K562 (cell line): ENCODE results near the gene EEFSEC. TPM values are rescaled to one million over a fixed set of nuclear protein-coding genes. Genes with fewer than 3 reads are reported as not detected.

Experiments used
- CREBBP ChIP-seq: IDR thresholded peaks from one replicate; pipeline ENCODE4 v1.6.1; 2012; ENCODE audit warnings: low read depth, mild to moderate bottlenecking, control low read depth, inconsistent platforms, low read length
- CTBP1 ChIP-seq: fragments of 450-650 bp; IDR thresholded peaks from 2 replicates; pipeline ENCODE4 v1.6.1; 2016; ENCODE audit warnings: borderline replicate concordance
- CTCF ChIP-seq, 3 experiments: IDR thresholded peaks in 2 of 3; conservative IDR thresholded peaks in 1 of 3; 2 replicates each; pipeline ENCODE4 v1.5.1; 2011 to 2012; ENCODE audit warnings: low read length in 3 of 3, mild to moderate bottlenecking in 3 of 3, control low read depth in 2 of 3, improper control_type of control experiment in 1 of 3, inconsistent platforms in 1 of 3, low read depth in 1 of 3, mixed read lengths in 1 of 3, moderate library complexity in 1 of 3; ENCODE audit not compliant: insufficient read depth in 2 of 3
- DDX20 ChIP-seq: fragments of 450-650 bp; IDR thresholded peaks from 2 replicates; pipeline ENCODE4 v1.6.1; 2016; ENCODE audit warnings: missing genetic modification characterization, low read depth, mild to moderate bottlenecking, missing compliant biosample characterization, moderate library complexity
- DEAF1 ChIP-seq: fragments of 450-650 bp; formaldehyde crosslinking; IDR thresholded peaks from 2 replicates; pipeline ENCODE4 v1.4.0; 2020; ENCODE audit warnings: mild to moderate bottlenecking, moderate library complexity
- E2F1 ChIP-seq: sonication (generic); formaldehyde crosslinking; IDR thresholded peaks from 2 replicates; pipeline ENCODE4 v1.8.1; 2023; ENCODE audit warnings: mild to moderate bottlenecking, missing genetic modification reagents, moderate library complexity
- GTF3C2 ChIP-seq: IDR thresholded peaks from 3 replicates; pipeline ENCODE4 v1.6.1; 2011; ENCODE audit warnings: borderline replicate concordance, mild to moderate bottlenecking, moderate library complexity; ENCODE audit not compliant: insufficient read length; ENCODE audit errors: extremely low read depth
- ILF3 ChIP-seq: fragments of 450-650 bp; IDR thresholded peaks from 2 replicates; pipeline ENCODE4 v1.6.1; 2018; ENCODE audit warnings: antibody characterized with exemption, mild to moderate bottlenecking, moderate library complexity, borderline replicate concordance
- NR0B1 ChIP-seq: fragments of 450-650 bp; IDR thresholded peaks from one replicate; pipeline ENCODE4 v1.6.1; 2018; ENCODE audit warnings: mild to moderate bottlenecking, moderate library complexity; ENCODE audit not compliant: partially characterized antibody
- PKNOX1 ChIP-seq: fragments of 450-650 bp; IDR thresholded peaks from 2 replicates; pipeline ENCODE4 v1.6.1; 2016
- POLR3G ChIP-seq: IDR thresholded peaks from 2 replicates; pipeline ENCODE4 v1.6.1; 2011; ENCODE audit not compliant: insufficient read length, insufficient replicate concordance; ENCODE audit errors: extremely low read depth
- SUPT5H ChIP-seq: fragments of 450-650 bp; IDR thresholded peaks from 2 replicates; pipeline ENCODE4 v1.6.1; 2016
- XRCC5 ChIP-seq: fragments of 200-400 bp; formaldehyde crosslinking; IDR thresholded peaks from 2 replicates; pipeline ENCODE4 v1.6.1; 2017; ENCODE audit warnings: low read depth, mild to moderate bottlenecking, low read length
- ZNF3 ChIP-seq: fragments of 250-450 bp; sonication (Bioruptor Pico); IDR thresholded peaks from 2 replicates; pipeline ENCODE4 v1.5.0; 2021; ENCODE audit warnings: mild to moderate bottlenecking, moderate library complexity
- ZNF584 ChIP-seq: fragments of 200-800 bp; sonication (Bioruptor generic); IDR thresholded peaks from 2 replicates; pipeline ENCODE4 v1.6.1; 2016; ENCODE audit warnings: low read depth, mild to moderate bottlenecking, missing genetic modification characterization, missing compliant biosample characterization
- polyA plus RNA-seq, 8 experiments: library from polyadenylated mRNA; depleted of rRNA in 4 of 8; stranded (reverse) in 5 of 8; unstranded in 3 of 8; fragments of >200 nt; fragmentation: Nextera tagmentation in 2 of 8; fragmentation: Illumina TruSeq in 1 of 8; extraction: Ambion mirVana in 2 of 8; extraction: Trizol in 1 of 8; gene quantifications; 2 replicates each; pipeline versions ENCODE4 v1.2.1 to v1.2.3, GENCODE V29; 2011 to 2014; ENCODE audit warnings: inconsistent platforms in 1 of 8, missing spikeins in 1 of 8
- total RNA-seq, 7 experiments: library from RNA; depleted of rRNA in 6 of 7; stranded (reverse); fragments of >200 nt in 6 of 7; fragmentation: Illumina TruSeq in 2 of 7; extraction: Trizol in 2 of 7; gene quantifications; 2 replicates each; pipeline versions ENCODE4 v1.2.1 to v1.2.3, GENCODE V29; 2011 to 2021; ENCODE audit warnings: low replicate concordance in 1 of 7

Gene EEFSEC
- total and polyA plus RNA-seq, 9 of the 15 experiments (the other 6 are each of a cell fraction or from before 2014, with no cell fraction given), result 0.35 to 11.8 (median 7.7) TPM

- TF ChIP-seq NR0B1, result no peak
- TF ChIP-seq PKNOX1, result no peak
- TF ChIP-seq SUPT5H, result no peak
- TF ChIP-seq CTCF (IDR thresholded peaks at IDR 0.05 in 2 of 3, conservative IDR thresholded peaks at IDR 0.05 in 1 of 3; ENCODE audit: insufficient read depth in 2 of 3, low read depth in 1 of 3, low read length in 3 of 3), result no peak
- TF ChIP-seq DEAF1 (CRISPR knock-in tag), result no peak
- no peak for TF ChIP-seq DDX20
- TF ChIP-seq GTF3C2, result no peak
- peak; percentile 17; the same call in 1 of the 2 replicates for TF ChIP-seq CTBP1
- TF ChIP-seq ILF3, result no peak
- no peak for TF ChIP-seq CREBBP
- TF ChIP-seq XRCC5, result no peak
- TF ChIP-seq E2F1 (CRISPR knock-in tag), result no peak
- no peak for TF ChIP-seq ZNF3 (CRISPR knock-in tag)
- TF ChIP-seq ZNF584 (CRISPR knock-in tag), result no peak
- TF ChIP-seq POLR3G, result no peak
These were observed 230.3 kb downstream of the EEFSEC start (continued) for GRCh38 chr3:128383316-128384235.
